ENCODE measurements around the gene SLC27A1.
A peak's percentile ranks its signal among the peaks of the same experiment; 100 is the strongest.
"Not testable (repeated sequence)": the region's sequence is repeated elsewhere in the genome, so short reads cannot be mapped to it uniquely, and the experiment has no call there.

SLC27A1 gene

DNA sequence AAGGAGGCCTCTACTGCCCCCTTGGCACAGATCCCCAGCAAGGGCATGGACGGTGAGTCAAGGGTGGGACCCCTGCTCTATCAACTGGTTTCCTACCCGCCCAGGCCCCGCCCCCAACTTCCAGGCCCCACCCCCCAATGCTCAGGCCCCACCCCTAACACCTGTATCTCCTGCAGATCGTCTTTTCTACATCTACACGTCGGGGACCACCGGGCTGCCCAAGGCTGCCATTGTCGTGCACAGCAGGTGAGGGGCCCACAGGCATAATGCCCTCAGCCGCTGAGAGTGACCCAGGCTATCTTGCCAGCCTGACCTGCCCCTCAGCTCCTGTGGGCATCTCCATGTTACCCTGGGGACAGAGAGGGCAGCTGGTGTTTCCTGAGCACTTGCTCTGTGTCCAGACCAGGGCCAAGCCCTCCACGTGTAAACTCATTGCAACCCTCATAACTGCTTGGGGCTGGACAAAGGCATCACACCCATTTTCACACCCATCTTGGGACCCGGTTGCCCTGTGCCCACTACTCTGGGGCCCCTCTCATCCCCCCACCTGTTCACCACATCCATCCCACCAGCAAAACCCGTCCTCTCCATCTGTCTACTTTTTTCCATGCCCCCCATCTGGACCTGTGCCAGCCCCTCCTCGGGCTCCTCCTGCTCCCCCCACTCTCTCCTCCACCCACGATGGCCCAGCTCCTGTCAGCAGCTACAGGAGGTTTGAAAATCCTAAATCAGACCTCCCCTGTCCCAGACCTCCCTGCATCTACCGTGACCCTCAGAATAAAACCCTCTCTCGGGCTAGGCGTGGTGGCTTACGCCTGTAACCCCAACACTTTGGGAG is 17.2 kb downstream of the SLC27A1 start:
- DNase-seq = no peak

- no peak for DNase-seq
Measured at GRCh38 chr19:17488593-17489391, 18.5 kb downstream of the SLC27A1 start.

GRCh38 chr19:17489392-17490030 is 19.2 kb downstream of the SLC27A1 start:
- DNase-seq = no peak

DNA sequence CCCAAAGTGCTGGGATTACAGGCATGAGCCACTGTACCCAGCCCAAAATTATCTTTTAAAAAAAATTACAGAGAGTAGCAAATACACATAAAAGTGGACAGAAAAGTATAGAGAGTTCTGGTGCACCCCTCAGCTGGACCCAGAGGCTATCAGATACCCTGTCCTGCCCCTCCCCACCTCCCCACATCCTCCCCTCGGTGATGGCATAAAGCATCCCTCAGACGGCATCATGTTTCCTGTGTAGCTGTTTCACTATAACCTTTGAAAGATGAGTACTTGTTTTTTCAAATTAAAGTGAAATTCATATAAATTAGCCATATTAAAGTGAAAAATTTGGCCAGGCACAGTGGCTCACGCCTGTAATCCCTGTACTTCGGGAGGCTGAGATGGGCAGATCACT is 20.1 kb downstream of the SLC27A1 start:
- no peak for DNase-seq

- DNase-seq = peak in 2 of 14 donors; percentile 18
Measured at GRCh38 chr19:17491287-17491686, 21.0 kb downstream of the SLC27A1 start.

GRCh38 chr19:17495639-17496296 is 25.4 kb downstream of the SLC27A1 start:
- DNase-seq = no peak

DNA sequence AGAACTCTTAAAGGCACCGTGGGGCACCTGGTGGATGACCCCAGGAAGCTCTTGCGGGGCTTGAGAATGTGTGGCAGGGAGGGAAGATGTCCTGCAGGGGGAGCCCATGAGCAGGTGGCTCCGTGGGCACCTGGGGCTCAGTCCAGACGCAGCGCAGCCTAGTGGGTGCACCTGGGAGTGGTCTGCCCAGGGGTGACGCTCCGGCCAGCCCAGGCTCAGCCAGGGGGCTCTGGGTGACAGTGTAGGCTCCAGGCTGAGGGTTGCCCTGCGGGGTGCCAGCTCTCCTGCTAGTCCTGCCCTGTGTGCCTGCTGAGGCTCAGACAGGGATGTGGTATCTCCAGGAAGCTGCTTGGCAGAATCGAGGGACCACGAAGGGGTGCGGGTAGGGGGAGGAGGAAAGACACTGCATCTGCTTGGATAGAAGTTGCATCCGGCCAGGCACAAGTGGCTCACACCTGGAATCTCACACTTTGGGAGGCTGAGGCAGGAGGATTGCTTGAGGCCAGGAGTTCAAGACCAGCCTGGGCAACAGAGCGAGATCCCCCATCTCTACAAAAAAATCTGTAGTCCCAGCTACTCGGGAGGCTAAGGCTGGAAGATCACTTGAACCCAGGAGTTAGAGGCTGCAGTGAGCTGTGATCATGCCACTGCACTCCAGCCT is 26.1 kb downstream of the SLC27A1 start:
- DNase-seq = peak in 7 of 14 donors; percentile 8 to 62 (median 32)

DNA sequence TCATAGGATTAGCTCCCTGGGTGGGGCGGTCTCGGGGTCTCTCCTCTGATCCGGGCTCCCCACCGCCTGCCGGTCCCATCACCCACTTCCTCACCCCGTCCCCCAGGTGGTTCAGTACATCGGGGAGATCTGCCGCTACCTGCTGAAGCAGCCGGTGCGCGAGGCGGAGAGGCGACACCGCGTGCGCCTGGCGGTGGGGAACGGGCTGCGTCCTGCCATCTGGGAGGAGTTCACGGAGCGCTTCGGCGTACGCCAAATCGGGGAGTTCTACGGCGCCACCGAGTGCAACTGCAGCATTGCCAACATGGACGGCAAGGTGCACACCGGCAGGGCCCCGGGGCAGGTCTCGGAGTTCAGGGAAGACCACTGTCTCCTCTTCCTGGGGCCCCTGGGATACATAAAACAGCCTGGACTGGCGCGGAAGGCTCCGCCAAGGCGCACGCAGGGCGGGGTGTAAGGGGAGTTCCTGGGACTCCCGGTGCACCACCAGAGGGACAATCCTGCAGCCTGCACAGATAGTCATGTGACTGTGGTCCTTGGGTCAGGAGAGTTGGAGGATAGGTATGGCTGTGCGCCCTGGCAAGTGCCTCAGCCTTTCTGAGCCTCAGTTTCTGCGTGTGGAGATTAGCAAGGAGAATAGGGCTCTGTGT is 26.9 kb downstream of the SLC27A1 start:
- DNase-seq = no peak

DNA sequence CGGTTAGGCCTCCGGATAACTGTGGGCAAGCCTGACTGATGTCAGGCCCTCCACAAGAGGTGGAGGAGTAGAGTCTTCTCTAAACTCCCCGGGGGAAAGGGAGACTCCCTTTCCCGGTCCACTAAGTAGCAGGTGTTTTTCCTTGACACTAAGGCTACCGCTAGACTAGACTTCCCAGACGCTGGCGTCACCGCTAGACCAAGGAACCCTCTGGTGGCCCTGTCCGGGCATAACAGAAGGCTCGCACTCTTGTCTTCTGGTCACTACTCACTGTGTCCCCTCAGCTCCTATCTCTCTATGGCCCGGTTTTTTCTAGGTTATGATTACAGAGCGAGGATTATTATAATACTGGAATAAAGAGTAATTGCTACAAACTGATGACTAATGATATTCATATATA is 28.7 kb downstream of the SLC27A1 start:
- peak in 1 of 14 donors; percentile 25 for DNase-seq

GRCh38 chr19:17499648-17500446 is 29.5 kb downstream of the SLC27A1 start:
- no peak for DNase-seq

DNA sequence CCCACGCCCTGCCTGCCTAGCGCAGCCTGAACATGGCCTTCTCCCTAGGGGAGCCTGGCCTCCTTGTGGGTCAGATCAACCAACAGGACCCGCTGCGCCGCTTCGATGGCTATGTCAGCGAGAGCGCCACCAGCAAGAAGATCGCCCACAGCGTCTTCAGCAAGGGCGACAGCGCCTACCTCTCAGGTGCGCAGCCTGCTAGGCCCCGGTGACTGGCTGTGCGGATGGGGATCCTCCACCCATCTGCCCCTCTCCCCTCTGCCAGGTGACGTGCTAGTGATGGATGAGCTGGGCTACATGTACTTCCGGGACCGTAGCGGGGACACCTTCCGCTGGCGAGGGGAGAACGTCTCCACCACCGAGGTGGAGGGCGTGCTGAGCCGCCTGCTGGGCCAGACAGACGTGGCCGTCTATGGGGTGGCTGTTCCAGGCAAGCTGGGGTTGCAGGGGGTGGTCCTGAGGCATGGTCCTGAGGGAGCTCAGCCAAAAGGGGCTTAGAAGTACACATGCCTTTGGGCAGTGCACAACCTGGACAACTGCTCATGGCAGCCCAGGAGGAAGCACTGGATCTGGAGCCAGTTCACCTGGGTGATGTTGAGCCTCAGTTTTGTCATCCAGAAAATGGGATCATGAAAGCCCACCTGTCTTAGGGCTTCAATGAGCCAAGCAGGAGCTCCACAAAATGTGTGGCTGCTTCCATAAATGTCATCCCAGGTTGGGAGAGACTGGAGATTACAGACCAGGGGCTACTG is 30.3 kb downstream of the SLC27A1 start:
- no peak for DNase-seq

GRCh38 chr19:17503240-17503639 is 32.9 kb downstream of the SLC27A1 start:
- no peak for DNase-seq

- no peak for DNase-seq
Measured at GRCh38 chr19:17504030-17504429, 33.7 kb downstream of the SLC27A1 start.

DNA sequence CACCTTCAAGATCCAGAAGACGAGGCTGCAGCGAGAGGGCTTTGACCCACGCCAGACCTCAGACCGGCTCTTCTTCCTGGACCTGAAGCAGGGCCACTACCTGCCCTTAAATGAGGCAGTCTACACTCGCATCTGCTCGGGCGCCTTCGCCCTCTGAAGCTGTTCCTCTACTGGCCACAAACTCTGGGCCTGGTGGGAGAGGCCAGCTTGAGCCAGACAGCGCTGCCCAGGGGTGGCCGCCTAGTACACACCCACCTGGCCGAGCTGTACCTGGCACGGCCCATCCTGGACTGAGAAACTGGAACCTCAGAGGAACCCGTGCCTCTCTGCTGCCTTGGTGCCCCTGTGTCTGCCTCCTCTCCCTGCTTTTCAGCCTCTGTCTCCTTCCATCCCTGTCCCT is 34.1 kb downstream of the SLC27A1 start:
- DNase-seq = no peak

- peak in 2 of 14 donors; percentile 11 to 75 for DNase-seq
Measured at GRCh38 chr19:17505223-17505622, 34.9 kb downstream of the SLC27A1 start.

DNA sequence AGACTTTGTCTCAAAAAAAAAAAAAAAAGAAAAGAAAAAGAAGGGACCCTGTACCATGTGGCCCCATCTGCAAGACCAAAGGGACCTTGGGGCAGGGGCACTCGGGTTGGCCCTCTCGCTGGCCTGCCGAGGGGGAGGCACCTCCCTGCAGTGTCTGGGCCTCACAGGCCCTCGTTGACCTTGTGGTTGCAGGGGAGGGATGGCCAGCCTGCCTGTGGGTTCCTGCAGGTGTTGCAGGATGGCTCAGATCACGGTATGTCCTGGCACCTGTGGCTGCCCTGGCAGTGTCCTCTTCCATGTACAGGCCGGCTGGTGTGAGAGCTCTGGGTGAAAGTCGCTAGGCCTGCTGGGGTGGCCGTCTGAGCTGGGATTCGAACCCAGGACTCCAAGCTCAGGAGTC is 36.4 kb downstream of the SLC27A1 start:
- DNase-seq = no peak

GRCh38 chr19:17508558-17508933 is 38.2 kb downstream of the SLC27A1 start:
- DNase-seq = not testable (repeated sequence)

DNA sequence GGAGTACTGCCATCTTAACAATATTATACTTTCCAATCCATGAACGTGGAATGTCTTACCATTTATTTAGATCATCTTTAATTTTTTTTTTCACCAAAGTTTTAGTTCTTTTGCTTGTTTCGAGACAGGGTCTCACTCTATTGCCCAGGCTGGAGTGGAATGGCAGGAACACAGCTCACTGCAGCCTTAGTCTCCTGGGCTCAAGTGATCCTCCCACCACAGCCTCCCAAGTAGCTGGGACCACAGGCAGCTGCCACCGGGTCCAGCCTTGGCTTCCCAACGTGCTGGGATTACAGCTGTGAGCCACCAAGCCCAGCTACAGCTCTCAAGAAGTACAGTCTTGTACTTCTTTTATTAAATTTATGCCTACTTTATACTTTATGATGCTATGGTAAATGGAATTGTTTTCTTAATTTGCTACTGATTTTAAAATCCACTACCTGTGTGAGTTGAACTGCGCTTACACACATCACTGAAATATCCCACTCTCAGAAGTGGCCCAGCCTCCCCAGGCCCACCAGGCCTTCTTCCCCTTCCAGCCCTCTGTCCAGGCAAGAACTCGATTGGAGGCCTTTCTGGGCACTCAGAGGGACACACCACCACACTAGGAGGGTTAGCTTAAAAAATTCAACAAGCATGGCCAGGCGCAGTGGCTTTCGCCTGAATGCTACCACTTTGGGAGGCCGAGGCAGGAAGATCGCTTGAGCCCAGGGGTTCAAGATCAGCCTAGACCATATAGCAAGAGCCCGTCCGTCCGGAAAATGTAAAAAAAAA is 40.1 kb downstream of the SLC27A1 start:
- DNase-seq = peak in 2 of 14 donors; percentile 8 to 12
